ENCODE data around the gene OAF.

OAF gene

GRCh38 chr11:120230433-120231071, 19.7 kb downstream of the OAF start:
- no peak overlapping the region for H3K4me3 ChIP-seq (replicated peaks; ENCODE audit: insufficient read depth, low read length)
- H3K27ac ChIP-seq (replicated peaks) = no peak overlapping the region
- peaks cover 11% of the 10 kb centered on the region for H3K27me3 ChIP-seq (ENCODE audit: insufficient read depth, poor library complexity, severe bottlenecking)
- DNase-seq (ENCODE audit: low read depth in 1 of 2, low spot score in 1 of 2) = no peak
- no peak for TF ChIP-seq CTCF (IDR thresholded peaks at IDR 0.05; ENCODE audit: insufficient read depth, low read length)
- TF ChIP-seq SPI1 (IDR thresholded peaks at IDR 0.05; ENCODE audit: borderline replicate concordance, low read depth) = no peak
- TF ChIP-seq POLR2AphosphoS5 (IDR thresholded peaks at IDR 0.05; ENCODE audit: low read depth) = no peak
- no peak for TF ChIP-seq REST (IDR thresholded peaks at IDR 0.05; ENCODE audit: insufficient replicate concordance, low read depth)

- H3K27ac ChIP-seq (replicated peaks) = no peak overlapping the region
- no peak for DNase-seq (ENCODE audit: low read depth in 1 of 2, low spot score in 1 of 2)
- H3K27me3 ChIP-seq (ENCODE audit: insufficient read depth, poor library complexity, severe bottlenecking) = peaks cover 18% of the 10 kb centered on the region
- H3K4me3 ChIP-seq (replicated peaks; ENCODE audit: insufficient read depth, low read length) = no peak overlapping the region
- no peak for TF ChIP-seq SPI1 (IDR thresholded peaks at IDR 0.05; ENCODE audit: borderline replicate concordance, low read depth)
- TF ChIP-seq CTCF (IDR thresholded peaks at IDR 0.05; ENCODE audit: insufficient read depth, low read length) = no peak
- no peak for TF ChIP-seq GABPA (IDR thresholded peaks at IDR 0.05; ENCODE audit: low read depth)
- no peak for TF ChIP-seq POLR2AphosphoS5 (IDR thresholded peaks at IDR 0.05; ENCODE audit: low read depth)
- TF ChIP-seq REST (IDR thresholded peaks at IDR 0.05; ENCODE audit: insufficient replicate concordance, low read depth) = no peak
Observed at GRCh38 chr11:120231963-120232362, 21.1 kb downstream of the OAF start.

GRCh38 chr11:120233207-120233803, 22.5 kb downstream of the OAF start:
- H3K27me3 ChIP-seq (ENCODE audit: insufficient read depth, poor library complexity, severe bottlenecking) = peaks cover 18% of the 10 kb centered on the region
- TF ChIP-seq POLR2AphosphoS5 (IDR thresholded peaks at IDR 0.05; ENCODE audit: low read depth) (no peak), REST (IDR thresholded peaks at IDR 0.05; ENCODE audit: insufficient replicate concordance, low read depth) (no peak), CTCF (IDR thresholded peaks at IDR 0.05; ENCODE audit: insufficient read depth, low read length) (no peak), SPI1 (IDR thresholded peaks at IDR 0.05; ENCODE audit: borderline replicate concordance, low read depth) (no peak), GABPA (IDR thresholded peaks at IDR 0.05; ENCODE audit: low read depth) (no peak)
- no peak for DNase-seq (ENCODE audit: low read depth in 1 of 2, low spot score in 1 of 2)
- H3K4me3 ChIP-seq (replicated peaks; ENCODE audit: insufficient read depth, low read length) = no peak overlapping the region
- H3K27ac ChIP-seq (replicated peaks) = no peak overlapping the region
